Measurements from ENCODE around the gene GALK2.
A peak's percentile ranks its signal among the peaks of the same experiment; 100 is the strongest.
"Not testable (repeated sequence)": the region's sequence is repeated elsewhere in the genome, so short reads cannot be mapped to it uniquely, and the experiment has no call there.

Gene GALK2

GRCh38 chr15:49168016-49168415, 2.0 kb upstream of the GALK2 start:
- no peak for DNase-seq

GRCh38 chr15:49171790-49172189, 1.7 kb downstream of the GALK2 start:
- DNase-seq, result no peak

- peak; percentile 62 for DNase-seq
These were observed 4.9 kb downstream of the GALK2 start for GRCh38 chr15:49174902-49175301.

GRCh38 chr15:49175582-49176397, 5.7 kb downstream of the GALK2 start:
- peak; percentile 15 for DNase-seq

- DNase-seq, result no peak
These were observed 8.4 kb downstream of the GALK2 start for GRCh38 chr15:49178497-49178896.

- DNase-seq, result no peak
These were observed 9.6 kb downstream of the GALK2 start for GRCh38 chr15:49179433-49180190.

- DNase-seq, result no peak
These were observed 12.1 kb downstream of the GALK2 start for GRCh38 chr15:49182128-49182527.

- DNase-seq, result not testable (repeated sequence)
These were observed 13.7 kb downstream of the GALK2 start for GRCh38 chr15:49183741-49184140.

- no peak for DNase-seq
These were observed 15.4 kb downstream of the GALK2 start for GRCh38 chr15:49185473-49185872.

- no peak for DNase-seq
These were observed 17.6 kb downstream of the GALK2 start for GRCh38 chr15:49187549-49188245.

GRCh38 chr15:49188933-49189332, 18.9 kb downstream of the GALK2 start:
- DNase-seq, result no peak

GRCh38 chr15:49189631-49190030, 19.6 kb downstream of the GALK2 start:
- peak; percentile 46 for DNase-seq

- DNase-seq, result peak; percentile 89
These were observed 20.5 kb downstream of the GALK2 start for GRCh38 chr15:49190586-49190985.

GRCh38 chr15:49191892-49192291, 21.8 kb downstream of the GALK2 start:
- no peak for DNase-seq

GRCh38 chr15:49196856-49197255, 26.8 kb downstream of the GALK2 start:
- DNase-seq, result no peak

GRCh38 chr15:49199666-49200065, 29.6 kb downstream of the GALK2 start:
- no peak for DNase-seq

GRCh38 chr15:49200347-49200746, 30.3 kb downstream of the GALK2 start:
- DNase-seq, result no peak

GRCh38 chr15:49208102-49208501, 38.1 kb downstream of the GALK2 start:
- DNase-seq, result not testable (repeated sequence)

GRCh38 chr15:49212897-49213296, 42.9 kb downstream of the GALK2 start:
- DNase-seq, result no peak

- peak; percentile 8 for DNase-seq
These were observed 46.0 kb downstream of the GALK2 start for GRCh38 chr15:49215768-49216739.

GRCh38 chr15:49223536-49224274, 53.7 kb downstream of the GALK2 start:
- no peak for DNase-seq

All from OCI-M1 (cell line).